ENCODE results near the gene CDC42BPA.

Gene CDC42BPA

DNA sequence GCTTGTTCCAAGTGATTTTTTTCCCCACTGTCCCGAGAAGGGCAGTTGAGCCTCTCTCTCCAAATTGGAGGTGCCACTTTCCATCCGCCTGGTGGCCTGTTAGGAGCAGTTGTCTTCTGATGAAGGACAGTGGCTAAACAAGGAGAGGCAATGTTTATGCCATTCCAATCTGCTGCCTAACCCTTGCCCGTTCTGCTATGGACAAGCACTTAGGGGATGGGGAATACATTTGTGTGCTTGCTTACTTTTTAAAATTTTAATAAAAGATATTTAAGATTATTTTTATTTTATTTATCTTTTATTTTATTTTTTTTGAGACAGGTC is 366.2 kb downstream of the CDC42BPA start:
- WGBS, 2 experiments (ENCODE audit: insufficient coverage in 2 of 2) = 76 to 92% methylated on average over 2 of the region's 3 CpGs
- H3K4me1 ChIP-seq (ENCODE audit: control insufficient read depth, insufficient read depth, low read length, poor library complexity, severe bottlenecking) = no peaks in the 10 kb centered on the region

GRCh38 chr1:226951286-226952117 is 366.8 kb downstream of the CDC42BPA start:
- 92 to 95% methylated on average over 10 to 11 of the region's 12 CpGs for WGBS, 2 experiments (ENCODE audit: insufficient coverage in 2 of 2)
- H3K4me1 ChIP-seq (ENCODE audit: control insufficient read depth, insufficient read depth, low read length, poor library complexity, severe bottlenecking) = no peaks in the 10 kb centered on the region

More for the DNA sequence above, 366.2 kb downstream of the CDC42BPA start:
- peaks cover 9% of the 10 kb centered on the region for H3K9me3 ChIP-seq (ENCODE audit: control insufficient read depth, low read length)
- H3K27ac ChIP-seq (ENCODE audit: low read depth, low read length, severe bottlenecking) = no peak overlapping the region
- no peaks in the 10 kb centered on the region for H3K36me3 ChIP-seq (ENCODE audit: control insufficient read depth, insufficient read depth, low read length)
- no peak overlapping the region for H3K4me3 ChIP-seq (ENCODE audit: extremely low read depth, insufficient read depth, low read length, poor library complexity, severe bottlenecking)

DNA sequence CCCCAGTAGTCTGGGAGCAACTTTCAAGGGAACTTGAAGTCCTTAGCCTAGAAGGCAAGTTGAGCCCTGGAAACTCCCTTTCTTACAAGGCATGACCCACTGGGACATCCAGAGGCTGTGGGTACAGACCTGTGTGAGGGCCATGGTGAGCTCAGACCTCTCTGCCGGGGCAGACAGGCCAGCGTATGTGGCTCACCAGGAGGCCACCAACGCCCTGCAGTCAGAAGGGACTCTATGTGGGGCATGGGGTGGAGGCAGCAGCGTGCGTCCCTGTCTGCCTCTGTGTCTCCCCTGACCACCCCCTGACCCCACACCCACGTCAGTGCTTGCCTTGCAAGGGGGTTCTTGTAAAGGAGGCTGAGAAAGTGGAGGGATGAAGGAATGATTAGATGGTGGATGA is 367.4 kb downstream of the CDC42BPA start:
- WGBS, 2 experiments (ENCODE audit: insufficient coverage in 2 of 2) = 67 to 69% methylated on average over 3 of the region's 6 CpGs
- Histone ChIP-seq H3K9me3 (ENCODE audit: control insufficient read depth, low read length) (peaks cover 9% of the 10 kb centered on the region), H3K4me3 (ENCODE audit: extremely low read depth, insufficient read depth, low read length, poor library complexity, severe bottlenecking) (no peak overlapping the region), H3K36me3 (ENCODE audit: control insufficient read depth, insufficient read depth, low read length) (no peaks in the 10 kb centered on the region), H3K27ac (ENCODE audit: low read depth, low read length, severe bottlenecking) (no peak overlapping the region), H3K4me1 (ENCODE audit: control insufficient read depth, insufficient read depth, low read length, poor library complexity, severe bottlenecking) (no peaks in the 10 kb centered on the region)

More at GRCh38 chr1:226951286-226952117, 366.8 kb downstream of the CDC42BPA start:
- Histone ChIP-seq H3K9me3 (ENCODE audit: control insufficient read depth, low read length) (peaks cover 9% of the 10 kb centered on the region), H3K4me3 (ENCODE audit: extremely low read depth, insufficient read depth, low read length, poor library complexity, severe bottlenecking) (no peak overlapping the region), H3K36me3 (ENCODE audit: control insufficient read depth, insufficient read depth, low read length) (no peaks in the 10 kb centered on the region), H3K27ac (ENCODE audit: low read depth, low read length, severe bottlenecking) (no peak overlapping the region)

DNA sequence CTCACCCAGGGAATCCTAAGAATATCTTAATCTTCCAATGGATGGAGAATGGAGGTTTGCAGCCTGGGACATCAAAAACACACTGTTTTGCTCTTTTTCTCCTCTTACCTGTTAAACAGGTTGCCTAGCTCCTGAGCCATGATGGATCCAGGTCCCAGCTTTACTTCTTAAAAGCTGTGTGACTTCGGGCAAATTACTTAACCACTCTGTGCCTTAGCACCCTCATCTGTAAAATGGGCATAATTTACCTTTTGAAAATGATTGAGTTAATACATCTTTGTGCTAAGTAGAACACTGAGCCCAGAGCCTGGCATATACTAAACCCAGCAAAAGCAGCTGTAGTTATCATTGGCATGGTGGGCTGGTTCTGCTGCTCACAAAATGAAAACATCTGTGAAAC is 368.0 kb downstream of the CDC42BPA start:
- H3K4me3 ChIP-seq (ENCODE audit: extremely low read depth, insufficient read depth, low read length, poor library complexity, severe bottlenecking) = no peak overlapping the region
- no peak overlapping the region for H3K27ac ChIP-seq (ENCODE audit: low read depth, low read length, severe bottlenecking)
- WGBS, 2 experiments (ENCODE audit: insufficient coverage in 2 of 2) = 100% methylated on average over 1 of the region's 1 CpG; no CpG with 5 or more reads in 1 of the 2 experiments
- no peaks in the 10 kb centered on the region for H3K4me1 ChIP-seq (ENCODE audit: control insufficient read depth, insufficient read depth, low read length, poor library complexity, severe bottlenecking)
- peaks cover 9% of the 10 kb centered on the region for H3K9me3 ChIP-seq (ENCODE audit: control insufficient read depth, low read length)
- H3K36me3 ChIP-seq (ENCODE audit: control insufficient read depth, insufficient read depth, low read length) = no peaks in the 10 kb centered on the region

- H3K4me3 ChIP-seq (ENCODE audit: extremely low read depth, insufficient read depth, low read length, poor library complexity, severe bottlenecking) = no peak overlapping the region
- H3K9me3 ChIP-seq (ENCODE audit: control insufficient read depth, low read length) = peaks cover 5% of the 10 kb centered on the region
- H3K4me1 ChIP-seq (ENCODE audit: control insufficient read depth, insufficient read depth, low read length, poor library complexity, severe bottlenecking) = no peaks in the 10 kb centered on the region
- WGBS, 2 experiments (ENCODE audit: insufficient coverage in 2 of 2) = 100% methylated on average over 1 of the region's 3 CpGs
- no peaks in the 10 kb centered on the region for H3K36me3 ChIP-seq (ENCODE audit: control insufficient read depth, insufficient read depth, low read length)
- H3K27ac ChIP-seq (ENCODE audit: low read depth, low read length, severe bottlenecking) = no peak overlapping the region
Measured at GRCh38 chr1:226949401-226949800, 368.9 kb downstream of the CDC42BPA start.

- Histone ChIP-seq H3K27ac (ENCODE audit: low read depth, low read length, severe bottlenecking) (no peak overlapping the region), H3K9me3 (ENCODE audit: control insufficient read depth, low read length) (peaks cover 5% of the 10 kb centered on the region), H3K4me3 (ENCODE audit: extremely low read depth, insufficient read depth, low read length, poor library complexity, severe bottlenecking) (no peak overlapping the region), H3K4me1 (ENCODE audit: control insufficient read depth, insufficient read depth, low read length, poor library complexity, severe bottlenecking) (no peaks in the 10 kb centered on the region), H3K36me3 (ENCODE audit: control insufficient read depth, insufficient read depth, low read length) (no peaks in the 10 kb centered on the region)
- WGBS, 2 experiments (ENCODE audit: insufficient coverage in 2 of 2) = 93 to 97% methylated on average over 3 to 4 of the region's 15 CpGs
Measured at GRCh38 chr1:226948996-226949395, 369.3 kb downstream of the CDC42BPA start.

DNA sequence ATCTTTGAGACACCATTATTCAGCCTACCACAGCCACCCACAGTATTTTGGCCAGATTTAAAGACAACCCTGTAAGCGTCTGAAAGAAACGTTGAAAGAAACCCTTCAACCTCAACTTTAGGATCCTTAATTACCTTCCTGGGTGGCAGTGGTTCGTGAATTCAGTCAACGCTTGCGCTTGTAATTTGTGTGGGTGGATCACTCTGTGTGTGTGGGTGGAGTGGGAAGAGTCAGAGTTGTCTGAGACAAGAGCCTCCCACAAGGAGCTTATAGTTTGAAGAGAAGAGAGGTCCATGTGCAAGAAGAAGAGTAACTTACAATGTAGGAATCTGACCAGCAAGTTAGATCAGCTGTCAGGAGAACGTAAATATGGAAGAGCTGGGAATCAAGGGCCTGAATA is 369.8 kb downstream of the CDC42BPA start:
- Histone ChIP-seq H3K4me3 (ENCODE audit: extremely low read depth, insufficient read depth, low read length, poor library complexity, severe bottlenecking) (no peak overlapping the region), H3K4me1 (ENCODE audit: control insufficient read depth, insufficient read depth, low read length, poor library complexity, severe bottlenecking) (no peaks in the 10 kb centered on the region), H3K36me3 (ENCODE audit: control insufficient read depth, insufficient read depth, low read length) (no peaks in the 10 kb centered on the region), H3K27ac (ENCODE audit: low read depth, low read length, severe bottlenecking) (no peak overlapping the region), H3K9me3 (ENCODE audit: control insufficient read depth, low read length) (peaks cover 5% of the 10 kb centered on the region)
- WGBS, 2 experiments (ENCODE audit: insufficient coverage in 2 of 2) = 93 to 95% methylated on average over 2 to 4 of the region's 6 CpGs

DNA sequence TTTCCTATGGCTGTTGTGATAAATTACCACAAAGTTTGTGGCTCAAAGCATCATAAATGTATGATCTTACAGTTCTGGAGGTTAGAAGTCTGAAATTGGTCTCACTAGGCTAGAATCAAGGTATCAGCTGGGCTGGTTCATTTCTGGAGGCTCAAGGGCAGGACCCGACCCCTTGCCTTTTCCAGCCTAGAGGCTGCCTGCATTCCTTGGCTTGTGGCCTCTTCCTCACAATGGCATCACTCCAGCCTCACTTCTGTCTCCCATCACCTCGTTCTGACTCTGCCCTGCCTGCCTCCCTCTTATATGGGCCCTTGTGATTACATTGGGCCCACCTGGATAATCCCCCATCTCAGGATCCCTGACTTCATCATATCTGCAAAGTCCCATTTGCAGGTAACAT is 370.2 kb downstream of the CDC42BPA start:
- H3K4me3 ChIP-seq (ENCODE audit: extremely low read depth, insufficient read depth, low read length, poor library complexity, severe bottlenecking) = no peak overlapping the region
- peaks cover 5% of the 10 kb centered on the region for H3K9me3 ChIP-seq (ENCODE audit: control insufficient read depth, low read length)
- no peak overlapping the region for H3K27ac ChIP-seq (ENCODE audit: low read depth, low read length, severe bottlenecking)
- WGBS, 2 experiments (ENCODE audit: insufficient coverage in 2 of 2) = 89 to 92% methylated on average over 2 of the region's 2 CpGs
- H3K4me1 ChIP-seq (ENCODE audit: control insufficient read depth, insufficient read depth, low read length, poor library complexity, severe bottlenecking) = no peaks in the 10 kb centered on the region
- H3K36me3 ChIP-seq (ENCODE audit: control insufficient read depth, insufficient read depth, low read length) = no peaks in the 10 kb centered on the region

- 95% methylated on average over 3 of the region's 3 CpGs; no CpG with 5 or more reads in 1 of the 2 experiments for WGBS, 2 experiments (ENCODE audit: insufficient coverage in 2 of 2)
- Histone ChIP-seq H3K9me3 (ENCODE audit: control insufficient read depth, low read length) (peaks cover 5% of the 10 kb centered on the region), H3K4me1 (ENCODE audit: control insufficient read depth, insufficient read depth, low read length, poor library complexity, severe bottlenecking) (no peaks in the 10 kb centered on the region), H3K36me3 (ENCODE audit: control insufficient read depth, insufficient read depth, low read length) (no peaks in the 10 kb centered on the region), H3K27ac (ENCODE audit: low read depth, low read length, severe bottlenecking) (no peak overlapping the region), H3K4me3 (ENCODE audit: extremely low read depth, insufficient read depth, low read length, poor library complexity, severe bottlenecking) (no peak overlapping the region)
Measured at GRCh38 chr1:226946841-226947240, 371.5 kb downstream of the CDC42BPA start.

DNA sequence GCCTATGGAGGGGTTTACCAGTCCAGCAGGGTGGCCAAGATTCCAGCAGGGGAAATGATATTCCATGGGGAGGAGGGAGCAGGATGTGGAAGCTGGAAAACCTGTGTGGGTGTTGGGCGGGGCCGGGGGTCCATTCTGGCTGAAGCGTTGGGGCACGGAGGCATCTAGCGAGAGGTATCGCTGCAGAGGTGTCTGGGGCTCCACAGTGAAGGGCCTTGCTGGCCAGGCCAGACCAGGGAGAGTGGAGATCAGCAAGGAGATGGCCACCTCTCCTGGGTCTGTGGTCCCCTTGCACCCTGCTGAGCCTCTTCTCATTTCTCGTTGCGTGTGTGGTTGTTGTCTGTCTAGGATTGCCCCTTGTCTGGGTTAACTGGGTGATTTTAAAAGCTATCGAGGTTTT is 372.0 kb downstream of the CDC42BPA start:
- H3K36me3 ChIP-seq (ENCODE audit: control insufficient read depth, insufficient read depth, low read length) = no peaks in the 10 kb centered on the region
- H3K4me1 ChIP-seq (ENCODE audit: control insufficient read depth, insufficient read depth, low read length, poor library complexity, severe bottlenecking) = no peaks in the 10 kb centered on the region
- H3K4me3 ChIP-seq (ENCODE audit: extremely low read depth, insufficient read depth, low read length, poor library complexity, severe bottlenecking) = no peak overlapping the region
- WGBS, 2 experiments (ENCODE audit: insufficient coverage in 2 of 2) = 92 to 98% methylated on average over 8 of the region's 9 CpGs
- peaks cover 5% of the 10 kb centered on the region for H3K9me3 ChIP-seq (ENCODE audit: control insufficient read depth, low read length)
- H3K27ac ChIP-seq (ENCODE audit: low read depth, low read length, severe bottlenecking) = no peak overlapping the region

- no peaks in the 10 kb centered on the region for H3K36me3 ChIP-seq (ENCODE audit: control insufficient read depth, insufficient read depth, low read length)
- peaks cover 3% of the 10 kb centered on the region for H3K4me1 ChIP-seq (ENCODE audit: control insufficient read depth, insufficient read depth, low read length, poor library complexity, severe bottlenecking)
- no peak overlapping the region for H3K4me3 ChIP-seq (ENCODE audit: extremely low read depth, insufficient read depth, low read length, poor library complexity, severe bottlenecking)
- H3K27ac ChIP-seq (ENCODE audit: low read depth, low read length, severe bottlenecking) = no peak overlapping the region
- 85 to 90% methylated on average over 8 of the region's 8 CpGs for WGBS, 2 experiments (ENCODE audit: insufficient coverage in 2 of 2)
- H3K9me3 ChIP-seq (ENCODE audit: control insufficient read depth, low read length) = peaks cover 5% of the 10 kb centered on the region
Measured at GRCh38 chr1:226945858-226946245, 372.4 kb downstream of the CDC42BPA start.

All from mesodermal cell (in vitro differentiated cells).